GM12864 (cell line): ENCODE measurements around the gene DCXR.

Source experiments
- DNase-seq: peaks from one replicate; pipeline ENCODE4 v3.0.0-alpha.2; 2011; ENCODE audit warnings: low read depth
- H3K4me3 ChIP-seq: 2 replicates; pipeline ENCODE4 v1.5.1; 2011; ENCODE audit warnings: mild to moderate bottlenecking, low read depth, low read length, control low read depth
- CTCF ChIP-seq: IDR thresholded peaks from 2 replicates; pipeline ENCODE4 v1.5.1; 2011; ENCODE audit warnings: low read depth, mild to moderate bottlenecking, moderate library complexity, low read length, control low read depth, inconsistent platforms; ENCODE audit errors: missing control alignments

DCXR gene

DNA sequence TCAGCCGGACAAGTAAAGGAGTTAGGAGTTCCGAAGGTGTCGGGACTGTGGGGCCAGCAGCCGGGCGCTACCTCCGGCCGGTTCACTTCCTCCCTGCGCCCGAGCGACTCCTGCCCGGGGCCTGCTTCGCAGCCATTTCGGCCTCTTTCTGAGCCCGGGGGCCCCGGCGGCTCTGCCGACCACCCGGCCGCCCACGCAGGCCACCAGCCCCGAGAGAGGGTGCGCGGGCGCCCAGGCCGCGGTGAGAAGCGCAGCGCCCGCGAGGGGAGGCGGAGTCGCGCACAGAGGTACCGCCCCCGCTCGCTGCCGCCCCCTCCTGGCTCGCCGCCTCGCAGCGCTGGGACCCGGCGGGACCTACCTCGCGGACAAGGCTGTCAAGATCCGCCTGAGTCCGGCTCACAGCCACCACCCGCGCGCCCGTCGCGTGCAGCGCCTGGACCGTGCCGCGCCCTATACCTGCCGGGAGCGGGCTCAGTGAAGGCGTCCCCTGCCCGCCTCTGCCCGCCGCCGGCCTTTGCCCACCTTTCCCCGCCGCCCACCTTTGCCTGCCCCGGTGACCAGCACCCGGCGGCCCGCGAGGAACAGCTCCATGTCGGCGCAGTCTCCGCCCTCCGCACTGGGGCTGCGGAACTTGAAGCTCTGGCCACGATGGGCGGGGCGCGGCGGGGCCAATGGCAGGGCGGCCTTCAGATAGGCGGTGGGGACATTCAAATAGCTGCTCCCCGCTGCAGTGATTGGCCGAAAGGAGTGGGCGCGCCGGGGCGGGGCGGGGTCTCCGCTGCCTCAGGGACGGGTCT, at the start of gene DCXR:
Gene DCXR (minus strand): TSS at position 606 of the 797 bp plus-strand sequence. CDS start 15 bp downstream, at position 591.
- peak; percentile 82 for DNase-seq
- peak; percentile 84 for TF ChIP-seq CTCF

DNA sequence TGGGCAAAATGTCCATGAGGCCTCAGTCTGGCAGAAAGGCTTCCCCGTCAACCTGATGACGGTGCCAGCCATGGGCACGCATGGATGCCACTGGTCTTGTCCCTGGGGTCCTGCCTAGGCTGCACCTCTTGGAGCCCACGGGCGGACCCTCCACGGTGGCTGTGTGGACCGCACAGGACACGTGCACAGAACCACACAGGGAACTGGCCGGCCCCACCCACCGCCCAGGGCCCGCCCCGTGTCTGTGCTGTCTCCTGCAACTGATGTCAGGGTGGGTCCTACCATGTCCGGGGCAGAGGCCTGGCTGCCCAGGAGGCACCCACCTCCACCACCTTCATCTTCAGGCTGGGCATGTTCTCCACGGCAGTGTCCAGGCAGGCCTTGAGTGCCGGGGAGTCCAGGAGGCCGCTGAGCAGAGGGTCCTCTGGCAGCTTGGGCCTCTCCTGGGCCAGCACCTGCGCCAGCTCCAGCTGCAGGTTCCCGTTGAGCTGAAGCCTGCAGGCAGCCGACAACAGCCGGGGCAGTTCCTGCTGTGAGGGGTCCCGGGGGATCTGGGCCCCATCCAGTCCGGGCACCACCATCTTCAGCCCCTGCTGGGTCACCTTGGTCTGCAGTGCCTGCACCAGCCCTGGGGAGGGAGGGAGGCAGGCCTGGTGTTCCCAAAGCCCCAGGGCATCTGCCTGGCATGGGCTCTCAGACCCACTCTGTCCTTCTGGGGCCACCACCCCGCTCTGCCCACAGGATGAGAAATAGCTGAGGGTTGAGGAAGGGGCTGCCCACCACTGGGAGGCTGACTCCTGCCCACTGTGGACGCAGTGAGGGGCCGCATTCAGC, 48.7 kb upstream of the DCXR start:
- no peak overlapping the region for H3K4me3 ChIP-seq
- no peak for TF ChIP-seq CTCF
- DNase-seq, result no peak

More for the DNA sequence above, at the start of gene DCXR:
- peak within 1 kb of the TSS; percentile 51 for H3K4me3 ChIP-seq

- H3K4me3 ChIP-seq, result no peak overlapping the region
- DNase-seq, result no peak
- TF ChIP-seq CTCF, result no peak
These were observed 47.7 kb upstream of the DCXR start for GRCh38 chr17:82085031-82085861.

GRCh38 chr17:82084373-82085030, 47.0 kb upstream of the DCXR start:
- TF ChIP-seq CTCF, result no peak
- DNase-seq, result no peak
- no peak overlapping the region for H3K4me3 ChIP-seq

GRCh38 chr17:82083533-82084359, 46.2 kb upstream of the DCXR start:
- no peak for TF ChIP-seq CTCF
- no peak overlapping the region for H3K4me3 ChIP-seq
- no peak for DNase-seq
